Measurements from ENCODE around the gene ZKSCAN5. TPM values are rescaled to one million over a fixed set of nuclear protein-coding genes. Genes with fewer than 3 reads are reported as not detected.

Gene ZKSCAN5
- total RNA-seq (10 to 100 TPM in 1 of 5 experiments, 1 to 10 TPM in 4; 4.7 to 11.0 (median 8.3) TPM), polyA plus RNA-seq (1 to 10 TPM; 4.1 to 8.1 TPM), total RNA-seq (23.2 reads per million, percentile 54 among the genes with 10 or more reads in this experiment)

- Mint-ChIP-seq H3K4me1 (peaks cover 20 to 41% (median 30%) of the 10 kb centered on the region in 7 donors), H3K27me3 (no peaks in the 10 kb centered on the region), H3K27ac (peak within 1 kb of the TSS; percentile 68 to 99 (median 97)), H3K9me3 (peaks cover 0 to 3% (median 0%) of the 10 kb centered on the region in 11 donors), H3K36me3 (peaks cover 0 to 16% (median 5%) of the 10 kb centered on the region in 5 donors), H3K4me3 (peak within 1 kb of the TSS; percentile 84 to 100 (median 96))
- POLR2A ChIA-PET = interaction anchor here (0.6 to 3.5 kb wide), 26 partner anchors 9 to 645 kb away, joined by 3 to 52 read pairs (median 6); partner anchors contain the start of genes AP4M1, ATP5MF, BUD31 and CPSF4
- Histone ChIP-seq H3K9me3 (ENCODE audit: control insufficient read depth in 2 of 3, low read length in 3 of 3) (no peaks in the 10 kb centered on the region), H3K27me3 (ENCODE audit: control insufficient read depth in 2 of 2, insufficient read depth in 2 of 2, low read length in 2 of 2) (no peaks in the 10 kb centered on the region), H3K4me1 (ENCODE audit: control insufficient read depth in 2 of 2, insufficient read depth in 2 of 2, low read length in 2 of 2) (peaks cover 13 to 27% of the 10 kb centered on the region in 2 donors), H3K27ac (ENCODE audit: low read depth, low read length) (peak within 1 kb of the TSS; percentile 88), H3K36me3 (ENCODE audit: control insufficient read depth in 2 of 3, insufficient read depth in 3 of 3, low read length in 3 of 3) (peaks cover 0 to 12% (median 0%) of the 10 kb centered on the region in 3 experiments), H3K4me3 (ENCODE audit: low read length) (peak within 1 kb of the TSS; percentile 98)
- peak; percentile 93 to 98 (median 97) for DNase-seq
- peak; percentile 93 for ATAC-seq
- CTCF ChIA-PET = interaction anchor here (1.0 kb wide), 2 partner anchors 28 to 75 kb away, joined by 3 to 4 read pairs; no protein-coding TSS in a partner anchor
- intact Hi-C loops (cut with micrococcal nuclease) = loop anchor here (1.0 to 10.0 kb wide), 21 partner anchors 32 to 1333 kb away; partner anchors contain the start of genes ATP5MF (in 2 of the 2), FAM200A (in 2 of the 2), SMURF1 (in 2 of the 2) and ZNF3 (in 2 of the 2)
These were observed at the start of gene ZKSCAN5 for GRCh38 chr7:99504603-99505323. Gene ZKSCAN5 (plus strand): TSS chr7:99504662. CDS start chr7:99506045, 1,383 bp downstream.

- intact Hi-C loops (cut with micrococcal nuclease) = no loop called here
- peaks cover 0 to 16% (median 4%) of the 10 kb centered on the region in 5 donors for H3K36me3 Mint-ChIP-seq
- H3K4me3 Mint-ChIP-seq = no peak overlapping the region
- POLR2A ChIA-PET = interaction anchor here (1.0 to 2.0 kb wide), 2 partner anchors 10 to 20 kb away, joined by 3 to 9 read pairs; partner anchors contain the start of gene ATP5MF
- Histone ChIP-seq H3K27me3 (ENCODE audit: control insufficient read depth in 2 of 2, insufficient read depth in 2 of 2, low read length in 2 of 2) (no peaks in the 10 kb centered on the region), H3K9me3 (ENCODE audit: control insufficient read depth in 2 of 3, low read length in 3 of 3) (no peaks in the 10 kb centered on the region), H3K4me3 (ENCODE audit: low read length) (no peak overlapping the region), H3K27ac (ENCODE audit: low read depth, low read length) (no peak overlapping the region), H3K36me3 (ENCODE audit: control insufficient read depth in 2 of 3, insufficient read depth in 3 of 3, low read length in 3 of 3) (peaks cover 8 to 96% (median 17%) of the 10 kb centered on the region in 3 experiments), H3K4me1 (ENCODE audit: control insufficient read depth in 2 of 2, insufficient read depth in 2 of 2, low read length in 2 of 2) (no peaks in the 10 kb centered on the region)
- CTCF ChIA-PET = no interaction called here
- H3K4me1 Mint-ChIP-seq = peaks cover 11 to 24% (median 16%) of the 10 kb centered on the region in 7 donors
- H3K27me3 Mint-ChIP-seq = no peaks in the 10 kb centered on the region
- H3K27ac Mint-ChIP-seq = peak overlapping the region in 1 of 9 donors; percentile 36
- H3K9me3 Mint-ChIP-seq = no peaks in the 10 kb centered on the region
- ATAC-seq (no peak), DNase-seq (no peak)
These were observed 48.6 kb upstream of the ZKSCAN5 start for GRCh38 chr7:99455874-99456273.

GRCh38 chr7:99456288-99456687, 48.2 kb upstream of the ZKSCAN5 start:
- H3K27me3 ChIP-seq (ENCODE audit: control insufficient read depth in 2 of 2, insufficient read depth in 2 of 2, low read length in 2 of 2) = no peaks in the 10 kb centered on the region
- Mint-ChIP-seq H3K9me3 (no peaks in the 10 kb centered on the region), H3K27ac (peak overlapping the region in 2 of 9 donors; percentile 36 to 43), H3K36me3 (peaks cover 0 to 12% (median 4%) of the 10 kb centered on the region in 5 donors), H3K27me3 (no peaks in the 10 kb centered on the region), H3K4me3 (no peak overlapping the region), H3K4me1 (peaks cover 10 to 25% (median 16%) of the 10 kb centered on the region in 7 donors)
- H3K4me1 ChIP-seq (ENCODE audit: control insufficient read depth in 2 of 2, insufficient read depth in 2 of 2, low read length in 2 of 2) = no peaks in the 10 kb centered on the region
- H3K4me3 ChIP-seq (ENCODE audit: low read length) = no peak overlapping the region
- no peak overlapping the region for H3K27ac ChIP-seq (ENCODE audit: low read depth, low read length)
- DNase-seq (no peak), ATAC-seq (no peak)
- intact Hi-C loops (cut with micrococcal nuclease) = no loop called here
- POLR2A ChIA-PET = interaction anchor here (1.0 to 2.0 kb wide), 3 partner anchors 10 to 64 kb away, joined by 3 to 9 read pairs (median 5); partner anchors contain the start of gene ATP5MF
- no peaks in the 10 kb centered on the region for H3K9me3 ChIP-seq (ENCODE audit: control insufficient read depth in 2 of 3, low read length in 3 of 3)
- CTCF ChIA-PET = interaction anchor here (0.6 kb wide), 1 partner anchor 34 kb away, joined by 3 read pairs; no protein-coding TSS in a partner anchor
- H3K36me3 ChIP-seq (ENCODE audit: control insufficient read depth in 2 of 3, insufficient read depth in 3 of 3, low read length in 3 of 3) = peaks cover 8 to 96% (median 17%) of the 10 kb centered on the region in 3 experiments

GRCh38 chr7:99457050-99457649, 47.3 kb upstream of the ZKSCAN5 start:
- CTCF ChIA-PET = no interaction called here

GRCh38 chr7:99457650-99458493, 46.6 kb upstream of the ZKSCAN5 start:
- POLR2A ChIA-PET = interaction anchor here (1.0 kb wide), 1 partner anchor 63 kb away, joined by 5 read pairs; no protein-coding TSS in a partner anchor
- no peak for DNase-seq
- no peaks in the 10 kb centered on the region for H3K27me3 ChIP-seq (ENCODE audit: control insufficient read depth in 2 of 2, insufficient read depth in 2 of 2, low read length in 2 of 2)
- no peak for ATAC-seq
- Mint-ChIP-seq H3K27ac (no peak overlapping the region), H3K36me3 (peaks cover 0 to 16% (median 4%) of the 10 kb centered on the region in 5 donors), H3K9me3 (no peaks in the 10 kb centered on the region), H3K4me3 (no peak overlapping the region), H3K4me1 (peaks cover 10 to 38% (median 18%) of the 10 kb centered on the region in 7 donors), H3K27me3 (no peaks in the 10 kb centered on the region)
- no peak overlapping the region for H3K27ac ChIP-seq (ENCODE audit: low read depth, low read length)
- CTCF ChIA-PET = no interaction called here
- H3K36me3 ChIP-seq (ENCODE audit: control insufficient read depth in 2 of 3, insufficient read depth in 3 of 3, low read length in 3 of 3) = peaks cover 8 to 82% (median 14%) of the 10 kb centered on the region in 3 experiments
- no peaks in the 10 kb centered on the region for H3K9me3 ChIP-seq (ENCODE audit: control insufficient read depth in 2 of 3, low read length in 3 of 3)
- intact Hi-C loops (cut with micrococcal nuclease) = no loop called here
- H3K4me1 ChIP-seq (ENCODE audit: control insufficient read depth in 2 of 2, insufficient read depth in 2 of 2, low read length in 2 of 2) = no peaks in the 10 kb centered on the region
- H3K4me3 ChIP-seq (ENCODE audit: low read length) = no peak overlapping the region

More at GRCh38 chr7:99457050-99457649, 47.3 kb upstream of the ZKSCAN5 start:
- POLR2A ChIA-PET = interaction anchor here (1.0 kb wide), 1 partner anchor 63 kb away, joined by 5 read pairs; no protein-coding TSS in a partner anchor
- Histone ChIP-seq H3K9me3 (ENCODE audit: control insufficient read depth in 2 of 3, low read length in 3 of 3) (no peaks in the 10 kb centered on the region), H3K4me3 (ENCODE audit: low read length) (no peak overlapping the region), H3K36me3 (ENCODE audit: control insufficient read depth in 2 of 3, insufficient read depth in 3 of 3, low read length in 3 of 3) (peaks cover 8 to 89% (median 17%) of the 10 kb centered on the region in 3 experiments), H3K4me1 (ENCODE audit: control insufficient read depth in 2 of 2, insufficient read depth in 2 of 2, low read length in 2 of 2) (no peaks in the 10 kb centered on the region), H3K27me3 (ENCODE audit: control insufficient read depth in 2 of 2, insufficient read depth in 2 of 2, low read length in 2 of 2) (no peaks in the 10 kb centered on the region), H3K27ac (ENCODE audit: low read depth, low read length) (no peak overlapping the region)
- intact Hi-C loops (cut with micrococcal nuclease) = no loop called here
- no peaks in the 10 kb centered on the region for H3K9me3 Mint-ChIP-seq
- no peak overlapping the region for H3K4me3 Mint-ChIP-seq
- peaks cover 10 to 30% (median 16%) of the 10 kb centered on the region in 7 donors for H3K4me1 Mint-ChIP-seq
- DNase-seq (no peak), ATAC-seq (no peak)
- H3K27ac Mint-ChIP-seq = no peak overlapping the region
- no peaks in the 10 kb centered on the region for H3K27me3 Mint-ChIP-seq
- H3K36me3 Mint-ChIP-seq = peaks cover 0 to 12% (median 4%) of the 10 kb centered on the region in 5 donors

All from naive thymus-derived CD4-positive, alpha-beta T cell (primary cell).